Effector memory CD4-positive, alpha-beta T cell (primary cell): ENCODE data around the gene CDS2.

ENCODE experiments used
- DNase-seq, 3 donors: peaks; one replicate each; pipeline ENCODE4 v3.0.0-alpha.2; 2020
- H3K27ac ChIP-seq: 2 replicates; pipeline ENCODE4 v1.7.0; 2013; ENCODE audit warnings: mild to moderate bottlenecking, low read length, moderate library complexity; ENCODE audit not compliant: insufficient read depth, poor library complexity, severe bottlenecking
- H3K27me3 ChIP-seq: replicated peaks from 2 replicates; pipeline ENCODE4 v1.7.0; 2013; ENCODE audit warnings: mild to moderate bottlenecking, low read length; ENCODE audit not compliant: insufficient read depth, control insufficient read depth, poor library complexity, severe bottlenecking
- H3K36me3 ChIP-seq: 2 replicates; pipeline ENCODE4 v1.7.0; 2013; ENCODE audit warnings: mild to moderate bottlenecking, low read length, moderate library complexity; ENCODE audit not compliant: control insufficient read depth, insufficient read depth
- H3K4me1 ChIP-seq: 2 replicates; pipeline ENCODE4 v1.7.0; 2013; ENCODE audit warnings: low read length, mild to moderate bottlenecking; ENCODE audit not compliant: control insufficient read depth, insufficient read depth, poor library complexity, severe bottlenecking
- H3K4me3 ChIP-seq: 2 replicates; pipeline ENCODE4 v1.7.0; 2013; ENCODE audit warnings: low read length, low read depth, mild to moderate bottlenecking; ENCODE audit not compliant: insufficient read depth, poor library complexity, severe bottlenecking
- H3K9me3 ChIP-seq: 2 replicates; pipeline ENCODE4 v1.7.0; 2013; ENCODE audit warnings: mild to moderate bottlenecking, low read length, moderate library complexity; ENCODE audit not compliant: control insufficient read depth

CDS2 gene

DNA sequence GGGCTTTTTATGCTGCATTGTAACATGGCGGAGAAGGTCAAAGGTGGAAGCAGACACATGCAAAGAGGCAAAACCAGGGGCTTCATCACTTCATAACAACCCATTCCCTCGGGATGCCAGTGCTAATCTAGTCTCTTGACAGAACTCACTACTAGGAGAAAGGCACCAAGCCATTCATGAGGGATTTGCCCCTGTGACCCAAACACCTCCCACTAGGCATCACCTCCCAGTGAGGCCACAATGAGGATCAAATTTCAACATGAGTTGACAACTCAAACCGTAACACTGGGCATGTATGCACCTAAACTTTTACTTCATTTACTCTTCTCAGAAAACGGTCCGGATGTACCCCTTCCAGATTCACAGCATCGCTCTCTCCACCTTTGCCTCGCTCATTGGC is 61.9 kb downstream of the CDS2 start:
- no peak for DNase-seq
- peaks cover 52% of the 10 kb centered on the region for H3K36me3 ChIP-seq

DNA sequence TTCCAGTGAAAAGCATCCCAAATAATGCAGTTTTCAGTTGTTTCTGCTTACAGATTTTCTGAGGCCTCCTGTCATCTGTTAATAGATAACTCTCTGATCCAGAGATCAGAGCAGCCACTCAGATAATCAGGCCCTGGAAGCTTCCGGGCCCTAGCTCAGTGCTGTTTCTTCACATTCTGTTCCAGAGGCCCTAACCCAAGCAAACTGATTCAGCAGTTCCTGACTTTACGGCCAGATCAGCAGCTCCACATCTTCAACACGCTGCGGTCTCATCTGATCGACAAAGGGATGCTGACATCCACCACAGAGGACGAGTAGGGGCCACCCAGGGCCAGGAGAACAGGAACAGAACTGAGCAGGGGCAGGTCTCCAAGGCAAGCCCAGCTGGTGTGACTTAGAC is 63.1 kb downstream of the CDS2 start:
- peaks cover 46% of the 10 kb centered on the region for H3K36me3 ChIP-seq
- H3K9me3 ChIP-seq = no peaks in the 10 kb centered on the region
- H3K27me3 ChIP-seq = no peaks in the 10 kb centered on the region
- no peak overlapping the region for H3K4me3 ChIP-seq
- H3K4me1 ChIP-seq = no peaks in the 10 kb centered on the region
- H3K27ac ChIP-seq = no peak overlapping the region
- no peak for DNase-seq

More for the DNA sequence above, 61.9 kb downstream of the CDS2 start:
- H3K27ac ChIP-seq = no peak overlapping the region
- no peaks in the 10 kb centered on the region for H3K9me3 ChIP-seq
- no peak overlapping the region for H3K4me3 ChIP-seq
- H3K4me1 ChIP-seq = no peaks in the 10 kb centered on the region
- H3K27me3 ChIP-seq = no peaks in the 10 kb centered on the region

DNA sequence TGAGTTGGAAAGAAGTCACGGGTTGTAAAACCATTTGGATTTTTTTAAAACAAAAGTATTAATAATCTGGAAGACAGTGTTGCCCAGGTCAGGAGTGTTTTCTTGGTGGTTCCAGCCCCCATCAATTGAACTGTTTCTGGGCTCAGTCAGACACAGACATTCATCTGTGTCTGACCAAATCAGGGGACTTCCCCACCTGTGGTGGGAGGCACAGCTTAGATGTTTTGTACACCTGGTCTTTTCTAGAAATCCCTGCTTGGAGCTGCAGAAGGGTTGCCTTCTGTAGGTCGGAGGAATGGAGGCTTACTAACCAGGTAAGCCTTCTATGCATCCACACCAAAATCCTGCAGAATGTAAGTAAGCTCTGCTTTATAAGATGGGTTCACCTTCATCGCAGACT is 63.6 kb downstream of the CDS2 start:
- no peak overlapping the region for H3K4me3 ChIP-seq
- H3K4me1 ChIP-seq = no peaks in the 10 kb centered on the region

DNA sequence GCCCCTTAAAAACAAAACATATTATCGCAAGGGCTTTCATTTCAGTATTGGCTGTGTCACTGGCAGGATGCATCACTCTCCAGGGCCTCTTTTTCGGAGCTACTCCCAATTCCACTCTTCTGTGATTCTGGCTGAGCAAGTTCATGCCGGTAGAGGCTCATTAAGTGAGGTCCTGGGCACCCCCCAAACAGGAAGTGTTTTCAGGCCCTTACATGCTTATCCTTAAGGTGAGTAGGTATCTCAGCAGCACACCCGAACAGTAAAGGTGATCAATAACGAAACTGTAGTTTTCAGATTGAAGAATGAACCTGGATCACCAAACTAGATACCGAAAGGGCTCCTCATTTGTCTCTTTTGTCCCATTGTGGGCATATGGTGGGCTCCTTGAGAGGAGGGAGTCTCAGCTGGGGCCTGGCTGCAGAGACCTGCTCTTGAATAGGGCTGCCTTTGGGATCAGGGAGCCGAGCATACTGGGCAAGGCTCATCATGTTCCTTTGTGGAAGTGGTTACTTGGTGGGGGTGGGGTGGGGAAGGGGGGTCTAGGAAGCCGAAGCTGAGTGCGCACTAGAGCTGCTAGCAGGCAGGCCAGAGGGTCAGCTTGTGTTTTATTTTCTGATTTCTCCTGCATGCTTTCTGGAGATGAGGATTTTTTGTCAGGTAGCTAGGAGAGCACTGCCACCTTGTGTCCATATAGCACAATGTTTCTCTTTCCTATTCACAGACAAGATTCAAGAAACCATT is 65.2 kb downstream of the CDS2 start:
- H3K36me3 ChIP-seq = peaks cover 31% of the 10 kb centered on the region

More for the DNA sequence above, 63.6 kb downstream of the CDS2 start:
- H3K27me3 ChIP-seq = no peaks in the 10 kb centered on the region
- H3K9me3 ChIP-seq = no peaks in the 10 kb centered on the region
- no peak for DNase-seq
- no peak overlapping the region for H3K27ac ChIP-seq
- peaks cover 44% of the 10 kb centered on the region for H3K36me3 ChIP-seq

DNA sequence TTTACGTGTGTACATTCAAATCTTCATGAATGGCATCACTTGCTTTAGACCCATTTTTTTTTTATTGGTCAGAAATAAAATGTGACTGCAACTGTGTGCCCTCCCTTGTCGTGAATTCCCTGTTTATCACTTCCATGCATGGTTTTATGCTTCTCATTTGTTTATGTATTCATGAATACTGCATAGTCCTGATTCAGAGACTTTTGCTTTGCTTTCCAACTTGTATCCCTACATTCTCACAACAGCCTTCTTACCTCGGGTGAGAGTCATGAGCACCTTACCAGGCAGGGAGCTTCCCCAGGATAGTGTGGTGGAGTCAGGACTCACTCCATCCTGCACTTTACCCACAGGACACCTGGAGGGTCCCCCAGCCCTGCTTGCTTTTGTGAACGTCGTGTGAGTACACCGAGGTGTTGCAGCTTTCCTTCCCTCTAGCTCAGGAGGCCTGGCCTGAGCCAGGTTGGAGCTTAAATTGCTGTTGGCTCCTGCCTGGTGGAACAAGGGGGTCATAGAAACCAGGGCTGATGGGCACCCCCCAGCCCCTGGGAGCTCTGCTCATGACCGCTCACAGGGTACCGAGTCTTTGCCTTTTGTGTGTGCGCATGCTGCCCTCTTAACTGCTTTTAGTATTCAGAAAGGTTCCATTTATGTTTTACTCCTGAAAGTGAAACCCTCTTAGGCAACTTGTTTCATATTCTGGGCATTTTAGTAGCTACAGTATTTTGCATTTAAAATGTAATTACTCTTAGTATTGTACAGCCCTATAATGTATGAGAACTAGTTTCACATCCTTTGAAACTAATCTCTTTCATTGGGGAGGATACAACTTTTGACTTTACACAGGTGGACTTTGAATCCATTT is 66.0 kb downstream of the CDS2 start:
- Histone ChIP-seq H3K4me1 (no peaks in the 10 kb centered on the region), H3K9me3 (no peaks in the 10 kb centered on the region), H3K36me3 (peaks cover 30% of the 10 kb centered on the region), H3K27me3 (no peaks in the 10 kb centered on the region), H3K27ac (no peak overlapping the region), H3K4me3 (no peak overlapping the region)
- no peak for DNase-seq

More for the DNA sequence above, 65.2 kb downstream of the CDS2 start:
- Histone ChIP-seq H3K9me3 (no peaks in the 10 kb centered on the region), H3K4me3 (no peak overlapping the region), H3K4me1 (no peaks in the 10 kb centered on the region), H3K27ac (no peak overlapping the region), H3K27me3 (no peaks in the 10 kb centered on the region)
- DNase-seq = peak in 1 of 3 donors; percentile 7

DNA sequence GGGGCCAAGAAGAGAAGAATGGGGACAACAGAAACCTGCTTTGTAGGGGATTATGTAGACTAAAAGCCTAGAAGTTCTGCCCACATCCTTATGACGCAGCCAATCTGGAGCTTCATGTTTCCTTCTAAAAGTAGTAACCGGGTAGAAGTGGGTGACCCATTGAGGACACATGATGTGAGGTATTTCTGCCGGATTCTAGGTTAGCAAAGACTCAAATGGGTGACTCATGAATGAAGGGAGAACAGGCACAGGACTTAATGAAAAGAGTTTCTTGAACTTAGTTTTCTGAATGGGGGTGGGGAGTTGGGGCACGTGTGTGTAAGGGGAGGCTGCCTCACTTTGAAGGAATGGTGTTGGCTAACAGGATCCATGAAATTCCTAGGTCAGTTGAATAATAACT is 68.8 kb downstream of the CDS2 start:
- no peak overlapping the region for H3K4me3 ChIP-seq
- H3K27me3 ChIP-seq = no peaks in the 10 kb centered on the region
- no peaks in the 10 kb centered on the region for H3K9me3 ChIP-seq
- no peak overlapping the region for H3K27ac ChIP-seq
- no peaks in the 10 kb centered on the region for H3K4me1 ChIP-seq
- no peak for DNase-seq
- peaks cover 19% of the 10 kb centered on the region for H3K36me3 ChIP-seq

DNA sequence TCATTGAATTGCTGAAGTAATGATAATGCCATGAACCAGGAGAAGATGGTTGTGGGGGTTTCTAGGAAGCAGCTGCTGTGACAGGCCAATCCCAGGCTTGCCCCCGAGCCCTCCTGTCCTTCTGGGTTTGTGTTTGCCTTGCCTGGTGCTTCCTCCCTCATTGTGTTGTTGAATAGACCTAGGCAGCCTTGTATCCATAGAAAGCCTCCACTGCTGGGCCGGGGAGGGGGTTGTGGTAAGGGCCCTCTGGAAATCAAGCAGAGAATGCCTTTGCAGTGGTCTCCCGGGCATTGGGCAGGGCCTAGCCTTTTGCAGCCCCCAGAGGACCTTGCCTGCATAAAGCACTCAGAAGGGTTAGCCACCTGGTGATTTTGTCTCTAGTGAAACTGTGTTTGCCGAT is 69.3 kb downstream of the CDS2 start:
- no peak for DNase-seq
- Histone ChIP-seq H3K4me1 (no peaks in the 10 kb centered on the region), H3K4me3 (no peak overlapping the region), H3K27ac (no peak overlapping the region), H3K36me3 (peaks cover 14% of the 10 kb centered on the region), H3K9me3 (no peaks in the 10 kb centered on the region), H3K27me3 (no peaks in the 10 kb centered on the region)

DNA sequence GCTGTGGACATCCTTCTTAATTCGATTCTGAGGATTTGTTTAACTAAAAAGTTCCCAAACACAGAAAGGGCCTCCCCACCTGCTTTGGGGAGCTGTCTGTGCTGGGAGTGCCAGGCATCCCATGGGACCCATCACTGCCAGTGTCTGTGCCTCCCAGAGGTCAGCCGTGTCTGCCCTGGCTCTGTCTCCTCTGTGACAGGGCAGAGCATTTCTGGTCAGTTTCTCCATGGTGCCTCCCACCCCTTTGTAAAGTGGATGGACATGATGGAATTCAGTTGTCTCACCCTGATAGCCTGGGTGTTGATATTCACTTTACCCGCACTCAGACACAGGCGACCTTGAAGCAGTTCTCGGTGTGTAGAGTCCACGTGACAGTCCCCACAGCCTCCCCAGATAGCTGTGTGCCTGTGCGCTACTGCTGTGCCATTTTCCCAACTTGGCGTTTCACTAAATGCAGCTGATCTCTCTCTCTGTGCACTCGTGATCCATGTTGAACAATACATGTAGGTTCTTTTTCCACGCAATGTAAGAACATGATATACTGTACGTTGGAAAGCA is 70.5 kb downstream of the CDS2 start:
- H3K27ac ChIP-seq = no peak overlapping the region
- H3K4me3 ChIP-seq = no peak overlapping the region
- no peaks in the 10 kb centered on the region for H3K9me3 ChIP-seq
- no peak for DNase-seq
- no peaks in the 10 kb centered on the region for H3K27me3 ChIP-seq
- H3K36me3 ChIP-seq = peaks cover 11% of the 10 kb centered on the region
- H3K4me1 ChIP-seq = no peaks in the 10 kb centered on the region

DNA sequence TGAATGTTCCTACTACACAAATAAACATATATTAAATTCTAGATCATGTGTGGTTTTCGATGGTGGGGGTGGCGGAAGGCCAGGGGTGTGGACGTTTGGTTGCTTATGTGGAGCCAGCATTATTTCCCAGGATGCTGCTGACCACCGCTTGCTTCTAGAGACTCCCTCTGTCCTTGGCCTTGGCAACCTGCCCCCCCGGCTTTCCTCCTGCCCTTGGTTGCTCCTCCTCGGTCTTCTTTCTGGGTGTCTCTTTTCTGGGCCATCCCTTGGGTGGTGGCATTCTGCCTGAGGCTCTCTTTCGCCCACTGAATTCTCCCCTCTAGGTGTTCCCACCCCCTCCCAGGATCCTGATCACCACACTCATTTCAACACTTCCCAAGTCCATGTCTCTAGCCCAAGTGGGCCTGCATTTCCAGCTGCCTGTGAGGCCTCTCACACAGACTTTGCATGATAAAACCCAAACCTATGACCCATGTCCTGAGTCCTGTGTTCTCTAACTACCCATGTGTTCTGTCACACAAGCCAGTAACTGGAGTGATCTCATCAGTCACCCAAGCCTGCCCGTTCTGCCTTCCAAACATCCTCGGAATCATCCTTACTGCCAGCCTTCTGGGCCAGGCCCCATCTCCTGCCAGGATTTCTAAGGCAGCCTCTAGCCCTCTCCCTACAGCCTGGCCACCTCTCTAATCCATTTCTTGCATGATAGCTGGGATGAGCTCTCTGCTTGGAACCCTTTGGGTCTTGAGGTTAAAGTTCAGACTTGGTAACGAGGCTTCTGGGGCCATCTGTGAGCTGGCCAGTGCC is 71.2 kb downstream of the CDS2 start:
- Histone ChIP-seq H3K4me3 (no peak overlapping the region), H3K36me3 (peaks cover 11% of the 10 kb centered on the region), H3K27ac (no peak overlapping the region), H3K4me1 (no peaks in the 10 kb centered on the region), H3K27me3 (no peaks in the 10 kb centered on the region), H3K9me3 (no peaks in the 10 kb centered on the region)
- DNase-seq = no peak
